OCI-LY1 (cell line): ENCODE measurements around the gene RAP1GDS1.

Experiments used
- CTCF ChIP-seq: fragments of 200-600 bp; sonication (generic), shearing (Covaris generic); IDR thresholded peaks from 2 replicates; pipeline ENCODE4 v1.5.1; 2017; ENCODE audit warnings: mild to moderate bottlenecking, antibody characterized with exemption, low read length, moderate library complexity, mixed read lengths
- EZH2 ChIP-seq: fragments of 200-600 bp; sonication (generic), shearing (Covaris generic); IDR thresholded peaks from 2 replicates; pipeline ENCODE4 v1.8.0; 2017; ENCODE audit warnings: borderline replicate concordance, mixed run types, mild to moderate bottlenecking, antibody characterized with exemption, low read length, moderate library complexity, mixed read lengths

- TF ChIP-seq CTCF: no peak
- TF ChIP-seq EZH2: no peak
Observed at GRCh38 chr4:98293104-98293887, 32.1 kb downstream of the RAP1GDS1 start.
